GM23338 (cell line): Measurements from ENCODE around the gene TMEM33.

Experiments used
- CREB1 ChIP-seq: fragments of 250-450 bp; sonication (Bioruptor Pico); IDR thresholded peaks from 2 replicates; pipeline ENCODE4 v1.5.0; 2020; ENCODE audit warnings: low read depth, mild to moderate bottlenecking, moderate library complexity
- CTCF ChIP-seq, 2 experiments: fragments of 200-600 bp in 1 of 2; sonication (generic) in 1 of 2; conservative IDR thresholded peaks; 2 replicates each; pipeline versions ENCODE4 v1.5.1 to v1.6.1; 2016 to 2017; ENCODE audit warnings: antibody characterized with exemption in 2 of 2, low read depth in 2 of 2, mild to moderate bottlenecking in 2 of 2, moderate library complexity in 1 of 2
- EZH2 ChIP-seq: fragments of 200-600 bp; sonication (generic); IDR thresholded peaks from one replicate; pipeline ENCODE4 v1.8.0; 2017; ENCODE audit warnings: antibody characterized with exemption, mild to moderate bottlenecking, low read depth; ENCODE audit not compliant: unreplicated experiment
- EZH2phosphoT487 ChIP-seq: fragments of 200-600 bp; sonication (generic); IDR thresholded peaks from one replicate; pipeline ENCODE4 v1.8.1; 2018; ENCODE audit warnings: antibody characterized with exemption; ENCODE audit not compliant: unreplicated experiment
- JUNB ChIP-seq: IDR thresholded peaks from one replicate; pipeline ENCODE4 v1.6.1; 2016; ENCODE audit warnings: antibody characterized with exemption; ENCODE audit not compliant: unreplicated experiment
- NANOG ChIP-seq: IDR thresholded peaks from 2 replicates; pipeline ENCODE4 v1.6.1; 2016; ENCODE audit warnings: antibody characterized with exemption, borderline replicate concordance
- POLR2AphosphoS5 ChIP-seq: IDR thresholded peaks from 2 replicates; pipeline ENCODE4 v1.6.1; 2016; ENCODE audit warnings: antibody characterized with exemption, low read depth
- REST ChIP-seq: IDR thresholded peaks from one replicate; pipeline ENCODE4 v1.6.1; 2018; ENCODE audit warnings: antibody characterized with exemption; ENCODE audit not compliant: unreplicated experiment
- STAT1 ChIP-seq: IDR thresholded peaks from one replicate; pipeline ENCODE4 v1.6.1; 2016; ENCODE audit warnings: antibody characterized with exemption; ENCODE audit not compliant: unreplicated experiment

GRCh38 chr4:41940834-41941233, 5.6 kb downstream of the TMEM33 start:
- no peak for TF ChIP-seq EZH2phosphoT487
- no peak for TF ChIP-seq CTCF (conservative IDR thresholded peaks at IDR 0.05; ENCODE audit: low read depth in 2 of 2)
- no peak for TF ChIP-seq EZH2
- TF ChIP-seq REST, result no peak
- no peak for TF ChIP-seq STAT1
- TF ChIP-seq NANOG, result no peak
- TF ChIP-seq JUNB, result no peak
- TF ChIP-seq POLR2AphosphoS5, result no peak
- no peak for TF ChIP-seq CREB1 (CRISPR knock-in tag)
